Keratinocyte (primary cell): ENCODE data around the gene NMRAL1.

ENCODE experiments used
- EZH2 ChIP-seq: IDR thresholded peaks from one replicate; pipeline ENCODE4 v1.6.1; 2012; ENCODE audit warnings: inconsistent platforms, mild to moderate bottlenecking, low read length, moderate library complexity
- TF ChIP-seq, protein P1 (sequence below), 3 experiments: IDR thresholded peaks in 1 of 3; conservative IDR thresholded peaks in 1 of 3; optimal IDR thresholded peaks in 1 of 3; 2 replicates in 2 of 3; 3 replicates in 1 of 3; pipeline versions ENCODE3 to v1.5.1; 2011; ENCODE audit warnings: low read length in 3 of 3, mild to moderate bottlenecking in 3 of 3, moderate library complexity in 2 of 3, control low read depth in 1 of 3, inconsistent platforms in 1 of 3; ENCODE audit not compliant: insufficient read depth in 2 of 3; ENCODE audit errors: extremely low read depth in 1 of 3

GRCh38 chr16:4443271-4443670 lies 31.2 kb downstream of the NMRAL1 start:
- TF ChIP-seq, protein P1, sequence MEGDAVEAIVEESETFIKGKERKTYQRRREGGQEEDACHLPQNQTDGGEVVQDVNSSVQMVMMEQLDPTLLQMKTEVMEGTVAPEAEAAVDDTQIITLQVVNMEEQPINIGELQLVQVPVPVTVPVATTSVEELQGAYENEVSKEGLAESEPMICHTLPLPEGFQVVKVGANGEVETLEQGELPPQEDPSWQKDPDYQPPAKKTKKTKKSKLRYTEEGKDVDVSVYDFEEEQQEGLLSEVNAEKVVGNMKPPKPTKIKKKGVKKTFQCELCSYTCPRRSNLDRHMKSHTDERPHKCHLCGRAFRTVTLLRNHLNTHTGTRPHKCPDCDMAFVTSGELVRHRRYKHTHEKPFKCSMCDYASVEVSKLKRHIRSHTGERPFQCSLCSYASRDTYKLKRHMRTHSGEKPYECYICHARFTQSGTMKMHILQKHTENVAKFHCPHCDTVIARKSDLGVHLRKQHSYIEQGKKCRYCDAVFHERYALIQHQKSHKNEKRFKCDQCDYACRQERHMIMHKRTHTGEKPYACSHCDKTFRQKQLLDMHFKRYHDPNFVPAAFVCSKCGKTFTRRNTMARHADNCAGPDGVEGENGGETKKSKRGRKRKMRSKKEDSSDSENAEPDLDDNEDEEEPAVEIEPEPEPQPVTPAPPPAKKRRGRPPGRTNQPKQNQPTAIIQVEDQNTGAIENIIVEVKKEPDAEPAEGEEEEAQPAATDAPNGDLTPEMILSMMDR (optimal IDR thresholded peaks at IDR 0.05 in 1 of 3, IDR thresholded peaks at IDR 0.05 in 1 of 3, conservative IDR thresholded peaks at IDR 0.05 in 1 of 3; ENCODE audit: extremely low read depth in 1 of 3, insufficient read depth in 2 of 3, low read length in 3 of 3) = no peak
- TF ChIP-seq EZH2 = no peak
